Liver (tissue), 9 donors: ENCODE data around the gene LCP2. TPM values are rescaled to one million over a fixed set of nuclear protein-coding genes. Genes with fewer than 3 reads are reported as not detected.

Experiments
- DNase-seq: peaks from one replicate; pipeline ENCODE4 v3.0.0-alpha.2; 2017; ENCODE audit warnings: low spot score
- H3K27ac ChIP-seq, 2 donors: one replicate each; pipeline ENCODE4 v1.7.0; 2013; ENCODE audit warnings: inconsistent platforms in 2 of 2, low read length in 2 of 2, control low read depth in 1 of 2, low read depth in 1 of 2, mild to moderate bottlenecking in 1 of 2
- H3K27me3 ChIP-seq, 4 donors: one replicate each; pipeline versions ENCODE4 v1.6.1 to v1.7.0; 2013; ENCODE audit warnings: low read length in 3 of 4, inconsistent platforms in 1 of 4, mild to moderate bottlenecking in 1 of 4, moderate library complexity in 1 of 4; ENCODE audit not compliant: control insufficient read depth in 4 of 4, insufficient read depth in 4 of 4
- H3K36me3 ChIP-seq, 4 donors: one replicate each; pipeline versions ENCODE4 v1.6.1 to v1.7.0; 2013; ENCODE audit warnings: low read length in 3 of 4, mild to moderate bottlenecking in 3 of 4, low read depth in 1 of 4, moderate library complexity in 1 of 4; ENCODE audit not compliant: control insufficient read depth in 4 of 4, insufficient read depth in 3 of 4
- H3K4me1 ChIP-seq, 4 donors: one replicate each; pipeline versions ENCODE4 v1.6.1 to v1.7.0; 2013; ENCODE audit warnings: low read length in 3 of 4, mild to moderate bottlenecking in 3 of 4, moderate library complexity in 1 of 4; ENCODE audit not compliant: control insufficient read depth in 4 of 4, insufficient read depth in 4 of 4
- H3K4me3 ChIP-seq, 3 donors: one replicate each; pipeline versions ENCODE4 v1.6.1 to v1.7.0; 2013; ENCODE audit warnings: low read length in 3 of 3, control low read depth in 1 of 3, low read depth in 1 of 3, mild to moderate bottlenecking in 1 of 3
- H3K9ac ChIP-seq, 2 donors: one replicate each; pipeline ENCODE4 v1.7.0; 2013; ENCODE audit warnings: low read length in 2 of 2, mild to moderate bottlenecking in 2 of 2, moderate library complexity in 2 of 2, control low read depth in 1 of 2, low read depth in 1 of 2
- H3K9me3 ChIP-seq, 4 donors: one replicate each; pipeline versions ENCODE4 v1.6.1 to v1.7.0; 2013; ENCODE audit warnings: low read length in 3 of 4; ENCODE audit not compliant: control insufficient read depth in 4 of 4
- EGR1 ChIP-seq, 2 donors: IDR thresholded peaks; 2 replicates each; pipeline ENCODE4 v1.6.1; 2016 to 2018; ENCODE audit warnings: antibody characterized with exemption in 2 of 2, low read depth in 2 of 2
- FOXA1 ChIP-seq: IDR thresholded peaks from 2 replicates; pipeline ENCODE4 v1.6.1; 2016; ENCODE audit warnings: antibody characterized with exemption
- FOXA2 ChIP-seq: IDR thresholded peaks from 2 replicates; pipeline ENCODE4 v1.6.1; 2016; ENCODE audit warnings: antibody characterized with exemption
- GABPA ChIP-seq, 2 donors: IDR thresholded peaks in 1 of 2; conservative IDR thresholded peaks in 1 of 2; 2 replicates each; pipeline ENCODE4 v1.6.1; 2016; ENCODE audit warnings: antibody characterized with exemption in 2 of 2, mild to moderate bottlenecking in 1 of 2, moderate library complexity in 1 of 2
- HNF4A ChIP-seq, 2 donors: conservative IDR thresholded peaks; 2 replicates each; pipeline ENCODE4 v1.6.1; 2016; ENCODE audit warnings: antibody characterized with exemption in 2 of 2, mild to moderate bottlenecking in 2 of 2
- HNF4G ChIP-seq: IDR thresholded peaks from 2 replicates; pipeline ENCODE4 v1.6.1; 2016; ENCODE audit warnings: antibody characterized with exemption
- JUND ChIP-seq, 2 donors: IDR thresholded peaks; 2 replicates each; pipeline ENCODE4 v1.6.1; 2016; ENCODE audit warnings: antibody characterized with exemption in 2 of 2
- NR2F2 ChIP-seq: IDR thresholded peaks from 2 replicates; pipeline ENCODE4 v1.6.1; 2016; ENCODE audit warnings: antibody characterized with exemption
- RAD21 ChIP-seq, 2 donors: IDR thresholded peaks; 2 replicates each; pipeline ENCODE4 v1.6.1; 2016; ENCODE audit warnings: antibody characterized with exemption in 2 of 2, mild to moderate bottlenecking in 2 of 2
- RXRA ChIP-seq, 2 donors: IDR thresholded peaks; 2 replicates each; pipeline ENCODE4 v1.6.1; 2017 to 2018; ENCODE audit warnings: antibody characterized with exemption in 2 of 2, mild to moderate bottlenecking in 1 of 2
- SP1 ChIP-seq: IDR thresholded peaks from 2 replicates; pipeline ENCODE4 v1.6.1; 2018; ENCODE audit warnings: antibody characterized with exemption, mild to moderate bottlenecking
- YY1 ChIP-seq: IDR thresholded peaks from 2 replicates; pipeline ENCODE4 v1.6.1; 2016; ENCODE audit warnings: antibody characterized with exemption, mild to moderate bottlenecking
- WGBS: extraction: QIAGEN DNeasy Blood & Tissue Kit; methylation state at CpG from one replicate; pipeline ENCODE4 v1.1.7; 2013; 5-methylcytosine and 5-hydroxymethylcytosine counted together
- polyA plus RNA-seq, 2 donors: library from polyadenylated mRNA; stranded (reverse) in 1 of 2; unstranded in 1 of 2; fragments of 200-250 nt in 1 of 2; fragments of >200 nt in 1 of 2; fragmentation: Nextera tagmentation in 1 of 2; extraction: Ambion mirVana in 1 of 2; gene quantifications; one replicate each; pipeline versions ENCODE4 v1.2.1 to v1.2.3, GENCODE V29; 2013 to 2015
- total RNA-seq, 2 donors: library from RNA; depleted of rRNA; stranded (reverse); fragments of >200 nt; gene quantifications; one replicate each; pipeline ENCODE4 v1.2.3, GENCODE V29; 2014
- TF ChIP-seq, protein P1 (sequence below): IDR thresholded peaks from 2 replicates; pipeline ENCODE4 v1.6.1; 2016; ENCODE audit warnings: antibody characterized with exemption
- TF ChIP-seq, protein P2 (sequence below): IDR thresholded peaks from 2 replicates; pipeline ENCODE4 v1.6.1; 2016; ENCODE audit warnings: antibody characterized with exemption, mild to moderate bottlenecking
- TF ChIP-seq, protein P3 (sequence below): IDR thresholded peaks from 2 replicates; pipeline ENCODE4 v1.6.1; 2016; ENCODE audit warnings: antibody characterized with exemption
- TF ChIP-seq, protein P4 (sequence below): fragments of 150-350 bp; IDR thresholded peaks from 2 replicates; pipeline ENCODE4 v1.5.1; 2017; ENCODE audit warnings: improper control_type of control experiment, low read depth, low read length; ENCODE audit not compliant: missing input control
- TF ChIP-seq, protein P5 (sequence below): IDR thresholded peaks from 2 replicates; pipeline ENCODE4 v1.6.1; 2016; ENCODE audit warnings: antibody characterized with exemption
- donor health status: healthy.
- donor health status: healthy.
- donor health status: healthy.
- donor health status: healthy.
- donor health status: healthy.

Gene LCP2
- total and polyA plus RNA-seq, 4 donors, result 3.6 to 16.3 (median 6.7) TPM

DNA sequence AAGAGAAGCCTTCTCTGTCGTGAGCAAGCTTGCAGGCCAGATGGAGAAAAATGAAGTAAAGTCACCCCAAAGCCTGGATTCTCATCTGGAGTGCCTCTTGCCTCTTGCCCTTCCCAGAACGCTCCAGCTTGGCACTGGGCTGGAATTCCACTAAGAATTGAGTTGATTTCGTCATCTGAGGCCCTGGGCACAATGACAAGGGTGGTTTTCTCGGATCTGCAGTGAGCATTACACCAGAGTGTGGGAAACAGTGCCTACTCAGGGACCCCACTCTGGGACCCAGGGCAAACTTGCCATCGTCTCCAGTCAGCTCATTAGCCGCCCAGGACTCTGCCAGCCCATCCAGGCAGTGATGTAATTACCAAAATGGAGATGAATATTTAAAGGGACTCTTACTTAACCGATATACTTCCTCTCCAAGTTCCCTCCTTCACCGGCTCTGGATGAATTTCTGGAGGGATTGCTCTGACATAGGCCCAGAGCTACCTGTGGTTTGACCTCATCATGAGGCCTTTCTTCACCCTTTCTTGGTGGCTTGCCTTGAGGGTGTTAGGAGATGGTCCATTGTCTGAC lies 44.7 kb upstream of the LCP2 start:
- no peaks in the 10 kb centered on the region for H3K4me1 ChIP-seq
- no peak overlapping the region for H3K27ac ChIP-seq
- H3K27me3 ChIP-seq, result peaks cover 0 to 6% (median 0%) of the 10 kb centered on the region in 4 donors
- H3K9ac ChIP-seq, result no peak overlapping the region
- whole genome bisulfite sequencing, result 69% methylated on average over 8 of the region's 8 CpGs
- H3K36me3 ChIP-seq, result no peaks in the 10 kb centered on the region
- no peak overlapping the region for H3K4me3 ChIP-seq
- TF ChIP-seq FOXA2 (no peak), JUND (IDR thresholded peaks at IDR 0.05) (no peak), SP1 (no peak), HNF4G (no peak), HNF4A (conservative IDR thresholded peaks at IDR 0.05) (no peak), FOXA1 (no peak), EGR1 (IDR thresholded peaks at IDR 0.05; ENCODE audit: low read depth in 2 of 2) (no peak), RXRA (IDR thresholded peaks at IDR 0.05) (no peak), GABPA (IDR thresholded peaks at IDR 0.05 in 1 of 2, conservative IDR thresholded peaks at IDR 0.05 in 1 of 2) (no peak)
- TF ChIP-seq, protein P1, sequence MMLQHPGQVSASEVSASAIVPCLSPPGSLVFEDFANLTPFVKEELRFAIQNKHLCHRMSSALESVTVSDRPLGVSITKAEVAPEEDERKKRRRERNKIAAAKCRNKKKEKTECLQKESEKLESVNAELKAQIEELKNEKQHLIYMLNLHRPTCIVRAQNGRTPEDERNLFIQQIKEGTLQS, result no peak
- TF ChIP-seq, protein P2, sequence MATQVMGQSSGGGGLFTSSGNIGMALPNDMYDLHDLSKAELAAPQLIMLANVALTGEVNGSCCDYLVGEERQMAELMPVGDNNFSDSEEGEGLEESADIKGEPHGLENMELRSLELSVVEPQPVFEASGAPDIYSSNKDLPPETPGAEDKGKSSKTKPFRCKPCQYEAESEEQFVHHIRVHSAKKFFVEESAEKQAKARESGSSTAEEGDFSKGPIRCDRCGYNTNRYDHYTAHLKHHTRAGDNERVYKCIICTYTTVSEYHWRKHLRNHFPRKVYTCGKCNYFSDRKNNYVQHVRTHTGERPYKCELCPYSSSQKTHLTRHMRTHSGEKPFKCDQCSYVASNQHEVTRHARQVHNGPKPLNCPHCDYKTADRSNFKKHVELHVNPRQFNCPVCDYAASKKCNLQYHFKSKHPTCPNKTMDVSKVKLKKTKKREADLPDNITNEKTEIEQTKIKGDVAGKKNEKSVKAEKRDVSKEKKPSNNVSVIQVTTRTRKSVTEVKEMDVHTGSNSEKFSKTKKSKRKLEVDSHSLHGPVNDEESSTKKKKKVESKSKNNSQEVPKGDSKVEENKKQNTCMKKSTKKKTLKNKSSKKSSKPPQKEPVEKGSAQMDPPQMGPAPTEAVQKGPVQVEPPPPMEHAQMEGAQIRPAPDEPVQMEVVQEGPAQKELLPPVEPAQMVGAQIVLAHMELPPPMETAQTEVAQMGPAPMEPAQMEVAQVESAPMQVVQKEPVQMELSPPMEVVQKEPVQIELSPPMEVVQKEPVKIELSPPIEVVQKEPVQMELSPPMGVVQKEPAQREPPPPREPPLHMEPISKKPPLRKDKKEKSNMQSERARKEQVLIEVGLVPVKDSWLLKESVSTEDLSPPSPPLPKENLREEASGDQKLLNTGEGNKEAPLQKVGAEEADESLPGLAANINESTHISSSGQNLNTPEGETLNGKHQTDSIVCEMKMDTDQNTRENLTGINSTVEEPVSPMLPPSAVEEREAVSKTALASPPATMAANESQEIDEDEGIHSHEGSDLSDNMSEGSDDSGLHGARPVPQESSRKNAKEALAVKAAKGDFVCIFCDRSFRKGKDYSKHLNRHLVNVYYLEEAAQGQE, result no peak
- TF ChIP-seq, protein P3, sequence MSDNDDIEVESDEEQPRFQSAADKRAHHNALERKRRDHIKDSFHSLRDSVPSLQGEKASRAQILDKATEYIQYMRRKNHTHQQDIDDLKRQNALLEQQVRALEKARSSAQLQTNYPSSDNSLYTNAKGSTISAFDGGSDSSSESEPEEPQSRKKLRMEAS, result no peak
- TF ChIP-seq, protein P4, sequence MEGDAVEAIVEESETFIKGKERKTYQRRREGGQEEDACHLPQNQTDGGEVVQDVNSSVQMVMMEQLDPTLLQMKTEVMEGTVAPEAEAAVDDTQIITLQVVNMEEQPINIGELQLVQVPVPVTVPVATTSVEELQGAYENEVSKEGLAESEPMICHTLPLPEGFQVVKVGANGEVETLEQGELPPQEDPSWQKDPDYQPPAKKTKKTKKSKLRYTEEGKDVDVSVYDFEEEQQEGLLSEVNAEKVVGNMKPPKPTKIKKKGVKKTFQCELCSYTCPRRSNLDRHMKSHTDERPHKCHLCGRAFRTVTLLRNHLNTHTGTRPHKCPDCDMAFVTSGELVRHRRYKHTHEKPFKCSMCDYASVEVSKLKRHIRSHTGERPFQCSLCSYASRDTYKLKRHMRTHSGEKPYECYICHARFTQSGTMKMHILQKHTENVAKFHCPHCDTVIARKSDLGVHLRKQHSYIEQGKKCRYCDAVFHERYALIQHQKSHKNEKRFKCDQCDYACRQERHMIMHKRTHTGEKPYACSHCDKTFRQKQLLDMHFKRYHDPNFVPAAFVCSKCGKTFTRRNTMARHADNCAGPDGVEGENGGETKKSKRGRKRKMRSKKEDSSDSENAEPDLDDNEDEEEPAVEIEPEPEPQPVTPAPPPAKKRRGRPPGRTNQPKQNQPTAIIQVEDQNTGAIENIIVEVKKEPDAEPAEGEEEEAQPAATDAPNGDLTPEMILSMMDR, result no peak
- no peak for DNase-seq
- H3K9me3 ChIP-seq, result peaks cover 0 to 2% (median 0%) of the 10 kb centered on the region in 4 donors

DNA sequence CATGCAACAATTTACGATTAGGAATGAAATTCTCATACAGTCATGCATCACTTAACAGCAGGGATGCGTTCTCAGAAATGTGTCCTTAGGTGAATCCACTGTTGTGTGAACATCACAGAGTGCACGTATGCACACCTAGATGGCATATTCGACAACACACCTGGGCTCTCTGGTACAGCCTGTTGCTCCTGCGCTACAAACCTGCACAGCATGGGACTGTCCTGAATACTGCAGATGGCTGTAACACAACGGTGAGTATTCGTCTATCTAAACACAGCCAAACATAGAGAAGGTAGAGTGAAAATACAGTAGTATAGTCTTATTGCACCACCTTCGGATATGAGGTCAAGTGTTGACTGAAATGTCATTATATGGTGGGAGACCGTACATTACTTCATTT lies 44.0 kb upstream of the LCP2 start:
- Histone ChIP-seq H3K9me3 (peaks cover 0 to 2% (median 0%) of the 10 kb centered on the region in 4 donors), H3K36me3 (no peaks in the 10 kb centered on the region), H3K4me1 (no peaks in the 10 kb centered on the region), H3K9ac (no peak overlapping the region), H3K27ac (no peak overlapping the region), H3K4me3 (no peak overlapping the region), H3K27me3 (peaks cover 0 to 6% (median 0%) of the 10 kb centered on the region in 4 donors)
- 91% methylated on average over 9 of the region's 9 CpGs for WGBS
- DNase-seq, result no peak
- TF ChIP-seq NR2F2 (no peak), RXRA (IDR thresholded peaks at IDR 0.05) (no peak), RAD21 (IDR thresholded peaks at IDR 0.05) (no peak), GABPA (IDR thresholded peaks at IDR 0.05 in 1 of 2, conservative IDR thresholded peaks at IDR 0.05 in 1 of 2) (no peak), FOXA1 (no peak), SP1 (no peak), EGR1 (IDR thresholded peaks at IDR 0.05; ENCODE audit: low read depth in 2 of 2) (no peak), JUND (IDR thresholded peaks at IDR 0.05) (no peak), YY1 (no peak)
- TF ChIP-seq, protein P5, sequence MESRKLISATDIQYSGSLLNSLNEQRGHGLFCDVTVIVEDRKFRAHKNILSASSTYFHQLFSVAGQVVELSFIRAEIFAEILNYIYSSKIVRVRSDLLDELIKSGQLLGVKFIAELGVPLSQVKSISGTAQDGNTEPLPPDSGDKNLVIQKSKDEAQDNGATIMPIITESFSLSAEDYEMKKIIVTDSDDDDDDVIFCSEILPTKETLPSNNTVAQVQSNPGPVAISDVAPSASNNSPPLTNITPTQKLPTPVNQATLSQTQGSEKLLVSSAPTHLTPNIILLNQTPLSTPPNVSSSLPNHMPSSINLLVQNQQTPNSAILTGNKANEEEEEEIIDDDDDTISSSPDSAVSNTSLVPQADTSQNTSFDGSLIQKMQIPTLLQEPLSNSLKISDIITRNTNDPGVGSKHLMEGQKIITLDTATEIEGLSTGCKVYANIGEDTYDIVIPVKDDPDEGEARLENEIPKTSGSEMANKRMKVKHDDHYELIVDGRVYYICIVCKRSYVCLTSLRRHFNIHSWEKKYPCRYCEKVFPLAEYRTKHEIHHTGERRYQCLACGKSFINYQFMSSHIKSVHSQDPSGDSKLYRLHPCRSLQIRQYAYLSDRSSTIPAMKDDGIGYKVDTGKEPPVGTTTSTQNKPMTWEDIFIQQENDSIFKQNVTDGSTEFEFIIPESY, result no peak
- TF ChIP-seq, protein P3, result no peak
- TF ChIP-seq, protein P1, result no peak
- TF ChIP-seq, protein P4, result no peak
